Bone marrow (tissue), 2 donors: Measurements from ENCODE around the gene TMEM221.

Source experiments
- DNase-seq, 2 donors: peaks; one replicate each; lab custom pipeline; 2025; lab: John Stamatoyannopoulos, UW

TMEM221 gene

DNA sequence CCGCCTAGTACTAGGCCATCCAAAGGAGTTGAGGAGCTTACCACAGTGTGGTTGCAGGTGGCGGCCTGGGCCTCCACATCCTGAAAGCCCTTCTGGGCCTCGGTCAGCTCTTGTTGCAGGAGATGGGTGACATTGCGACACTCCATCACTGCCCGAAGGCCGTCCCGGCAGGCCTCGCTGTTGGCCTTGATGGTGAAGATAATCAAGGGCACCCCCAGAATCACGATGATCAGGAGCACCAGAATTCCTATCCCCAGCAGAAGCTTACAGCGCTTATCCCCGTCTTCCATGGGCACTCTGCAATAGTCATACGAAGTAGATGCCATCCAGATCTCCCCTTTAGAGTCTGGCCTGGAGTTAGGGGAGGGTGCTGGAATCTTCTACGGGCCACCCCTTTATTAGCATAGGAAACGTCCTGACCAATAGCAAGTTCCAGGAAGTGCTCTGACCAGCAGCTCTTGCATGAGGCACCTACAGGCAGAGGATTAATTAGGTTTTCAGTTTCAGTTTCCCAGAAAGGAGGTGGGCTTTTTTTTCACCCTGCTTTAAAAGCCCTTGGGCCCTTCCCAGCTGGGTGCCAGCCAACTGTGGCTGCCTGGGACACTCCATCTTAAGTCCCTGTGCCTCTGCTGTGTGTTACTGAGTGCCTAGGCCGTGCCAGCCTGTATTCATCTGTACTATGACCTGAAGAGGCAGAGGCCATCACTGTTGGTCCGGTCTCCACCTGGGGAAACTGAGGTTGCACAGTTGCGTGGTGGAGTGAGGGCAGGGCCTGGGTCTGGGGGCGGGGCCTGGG, 43.0 kb downstream of the TMEM221 start, which contains the start of gene BST2:
Gene BST2 (minus strand): TSS at position 381 of the 796 bp plus-strand sequence. CDS start 55 bp downstream, at position 326.
- peak; percentile 67 to 80 for DNase-seq

GRCh38 chr19:17404621-17405249, 43.7 kb downstream of the TMEM221 start:
- DNase-seq, result no peak

GRCh38 chr19:17404015-17404414, 44.5 kb downstream of the TMEM221 start:
- no peak for DNase-seq

DNA sequence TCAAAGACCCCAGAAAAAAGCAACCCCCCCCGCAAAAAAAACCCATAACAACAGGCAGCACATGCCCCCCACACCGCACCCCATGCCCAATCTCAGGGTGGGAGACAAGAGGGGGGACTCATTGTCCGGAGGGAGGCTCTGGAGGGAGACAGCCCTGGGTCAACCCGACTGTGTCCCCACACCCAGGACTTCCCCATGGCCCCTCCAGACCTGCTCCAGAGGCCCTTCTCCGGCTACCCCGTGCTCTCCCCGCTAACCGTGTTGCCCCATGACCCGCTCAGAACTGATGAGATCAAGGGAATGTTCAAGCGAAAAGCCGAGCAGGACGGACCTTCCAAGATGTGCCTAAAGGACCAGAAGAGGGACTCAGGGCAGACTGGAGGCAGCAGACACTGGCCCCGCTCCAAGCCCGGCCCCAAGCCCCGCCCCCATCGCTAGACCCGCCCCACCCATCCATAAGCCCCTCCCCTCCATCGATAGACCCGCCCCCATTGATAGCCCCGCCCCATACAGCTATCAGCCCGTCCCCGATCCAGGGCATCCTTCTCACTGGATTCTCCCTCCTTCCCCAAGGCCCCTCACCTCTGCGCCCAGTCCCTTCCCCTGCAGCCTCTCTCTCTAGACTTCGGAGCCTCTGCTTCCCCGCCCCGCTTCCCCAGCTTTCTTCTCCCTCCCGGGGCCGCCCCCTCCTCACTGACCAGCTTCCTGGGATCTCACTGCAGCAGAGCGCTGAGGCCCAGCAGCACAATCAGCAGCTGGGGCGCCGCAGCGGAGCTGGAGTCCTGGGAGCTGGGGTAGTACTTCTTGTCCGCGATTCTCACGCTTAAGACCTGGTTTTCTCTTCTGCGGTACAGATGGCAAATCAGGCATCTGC, 45.2 kb downstream of the TMEM221 start:
- no peak for DNase-seq

- no peak for DNase-seq
These were observed 46.8 kb downstream of the TMEM221 start for GRCh38 chr19:17401628-17402027.

- DNase-seq, result no peak
These were observed 49.5 kb downstream of the TMEM221 start for GRCh38 chr19:17398902-17399527.

GRCh38 chr19:17394891-17395415, 53.5 kb downstream of the TMEM221 start:
- DNase-seq, result peak; percentile 33 to 72

DNA sequence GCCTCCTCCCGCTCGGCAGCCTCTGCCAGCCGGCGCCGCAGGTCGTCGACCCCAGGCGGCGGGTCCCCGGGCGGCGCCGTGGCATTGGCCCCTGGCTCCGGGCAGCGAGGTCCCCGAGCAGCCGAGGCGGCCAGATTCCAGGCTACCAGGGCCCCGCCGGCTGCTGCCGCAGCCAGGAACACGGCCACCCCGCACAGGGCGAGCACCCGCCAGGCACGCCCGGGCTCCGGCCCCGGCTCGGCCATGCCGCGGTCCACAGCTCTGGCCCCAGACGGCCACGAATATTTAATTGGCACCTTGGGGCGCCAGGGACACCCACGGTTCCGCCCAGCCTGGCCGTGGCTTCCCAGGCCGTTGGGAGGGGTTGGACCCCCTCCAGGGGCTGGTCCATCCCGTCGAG, 54.6 kb downstream of the TMEM221 start, which contains the start of gene CCDC194:
Gene CCDC194 (minus strand): TSS at position 283 of the 400 bp plus-strand sequence. CDS start 38 bp downstream, at position 245.
- DNase-seq, result no peak

DNA sequence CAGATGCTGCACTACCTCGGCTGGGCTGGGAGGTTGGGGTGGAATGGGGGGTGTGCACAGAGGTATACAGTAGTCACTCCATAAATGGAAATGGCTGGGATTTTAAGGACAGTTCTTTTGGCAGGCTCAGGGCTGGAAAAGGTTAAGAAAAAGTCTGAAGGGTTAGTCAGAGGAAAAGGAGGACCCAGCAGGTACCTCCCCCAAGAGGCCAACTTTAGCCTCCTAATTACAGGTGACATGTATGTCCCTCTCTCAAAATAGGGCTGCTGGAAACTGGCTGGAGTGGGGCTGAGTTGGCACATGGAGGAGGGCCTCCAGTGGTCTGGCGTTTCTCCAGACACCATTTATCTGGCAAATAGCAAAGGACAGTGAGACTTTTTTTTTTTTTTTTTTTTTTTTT, 55.5 kb downstream of the TMEM221 start:
- DNase-seq, result no peak

DNA sequence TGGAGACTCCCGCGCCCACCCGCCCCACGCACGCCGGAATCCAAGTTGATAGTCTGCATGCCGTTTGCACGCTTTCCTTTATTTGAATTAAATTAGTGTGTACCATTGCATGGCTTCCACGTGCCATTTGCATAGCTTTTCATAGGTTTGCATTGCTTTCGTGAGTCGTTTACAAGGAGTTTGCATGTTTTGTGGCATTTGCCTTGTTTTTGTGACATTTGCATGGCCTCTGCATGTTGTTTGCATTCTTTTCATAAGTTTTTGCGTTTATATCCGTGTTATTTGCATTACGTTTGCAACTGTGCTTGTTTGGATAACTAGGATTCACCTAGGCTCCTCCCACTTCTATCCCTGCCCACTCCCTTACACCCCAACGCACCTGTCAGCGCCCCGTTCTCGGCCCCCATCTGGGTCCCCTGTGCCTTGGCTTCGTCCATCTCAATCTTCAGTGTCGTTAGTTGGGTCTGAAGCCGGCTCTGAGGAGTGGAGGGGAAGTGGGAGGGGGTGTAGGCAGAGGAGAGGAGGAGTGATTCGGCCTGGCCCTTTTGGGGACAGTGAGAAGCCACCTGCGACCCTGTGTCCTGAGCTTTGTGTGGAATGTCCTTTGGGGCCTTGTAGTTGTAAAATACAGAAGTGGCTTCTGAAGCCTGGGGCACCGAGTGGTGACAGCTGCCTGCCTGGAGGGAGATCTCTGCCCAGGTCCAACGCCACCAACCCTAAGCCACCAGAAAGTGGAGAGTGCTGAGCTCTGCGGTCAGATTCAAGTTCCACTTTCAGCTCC, 56.9 kb downstream of the TMEM221 start:
- no peak for DNase-seq

- peak; percentile 52 to 88 for DNase-seq
These were observed 57.6 kb downstream of the TMEM221 start for GRCh38 chr19:17390665-17391370.

GRCh38 chr19:17389957-17390664, 58.4 kb downstream of the TMEM221 start:
- DNase-seq, result no peak

GRCh38 chr19:17389288-17389687, 59.2 kb downstream of the TMEM221 start:
- DNase-seq, result no peak

GRCh38 chr19:17385878-17386611, 62.4 kb downstream of the TMEM221 start:
- peak; percentile 19 to 31 for DNase-seq
